ENCODE measurements around the gene SMAD2.
"Not testable (repeated sequence)": the region's sequence is repeated elsewhere in the genome, so short reads cannot be mapped to it uniquely, and the experiment has no call there.

Gene SMAD2

DNA sequence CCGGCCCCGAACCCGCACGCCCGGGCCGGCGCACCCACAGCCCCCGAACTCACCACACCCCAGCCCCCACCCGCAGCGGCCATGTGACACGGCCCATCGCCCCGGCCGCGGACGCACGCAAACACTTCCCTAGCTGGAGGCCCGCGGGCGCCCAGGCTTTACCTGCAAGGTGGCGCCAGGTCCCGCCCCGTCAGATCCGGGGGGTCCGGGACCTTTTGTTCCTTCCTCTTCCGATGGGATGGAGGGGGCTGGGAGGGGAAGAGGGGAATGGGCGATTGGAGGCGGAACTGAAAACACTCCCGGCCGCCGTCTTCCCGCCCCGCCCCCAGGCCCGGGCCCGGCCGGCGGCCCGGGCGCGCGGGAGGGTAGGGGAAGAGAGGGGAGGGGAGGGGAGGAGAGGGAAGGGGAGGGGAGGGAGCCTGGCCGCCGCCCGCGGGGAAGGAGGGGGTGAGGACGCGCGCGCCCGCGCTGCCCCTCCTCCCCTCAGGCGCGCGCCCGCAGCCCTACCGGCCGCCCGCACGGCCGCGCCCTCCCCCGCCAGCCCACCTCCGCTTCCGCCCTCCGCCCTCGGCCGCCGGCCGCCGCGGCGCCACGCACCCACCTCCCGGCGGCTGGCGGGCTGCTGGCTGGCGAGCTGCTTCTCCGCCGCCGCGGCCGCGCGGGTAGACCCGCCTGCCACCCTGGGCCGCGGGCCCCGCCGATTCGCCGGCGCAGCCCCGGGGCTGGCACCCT is at the start of gene SMAD2:
Gene SMAD2, minus strand, starts transcription at position 461 of the 732 bp plus-strand sequence. CDS start 33,903 bp downstream, outside the sequence.
- peak; percentile 90 for DNase-seq

DNA sequence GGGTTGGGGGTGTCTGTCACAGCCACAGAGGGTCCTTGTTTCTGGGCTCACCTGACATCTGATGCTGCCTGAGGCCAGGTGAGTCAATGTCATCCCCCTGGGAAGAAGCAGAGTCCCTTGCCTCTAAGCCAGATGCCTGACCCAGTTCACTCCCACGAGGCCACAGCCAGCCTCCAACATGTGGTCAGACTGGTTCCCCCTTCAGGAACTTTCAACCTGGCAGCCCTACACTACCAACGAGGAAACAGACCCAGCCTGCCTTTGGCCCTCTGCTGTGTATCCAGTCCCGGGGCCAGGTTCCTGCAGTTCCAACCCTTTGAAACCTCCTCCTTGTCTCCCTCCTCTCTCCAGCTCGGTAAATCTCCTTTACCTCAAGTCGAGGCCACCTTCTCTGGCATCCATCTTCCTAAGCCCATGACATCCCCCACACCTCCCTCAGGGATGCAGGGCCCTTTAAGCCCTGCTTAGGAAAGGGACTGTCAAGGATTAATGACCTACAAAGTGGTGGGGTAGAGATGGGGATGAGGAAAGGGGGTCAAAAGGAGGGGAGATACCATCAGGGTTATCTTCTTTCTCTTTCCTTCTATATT is 49.2 kb upstream of the SMAD2 start:
- DNase-seq = no peak

GRCh38 chr18:47978603-47979002 is 48.1 kb upstream of the SMAD2 start:
- DNase-seq = no peak

GRCh38 chr18:47978141-47978540 is 47.7 kb upstream of the SMAD2 start:
- no peak for DNase-seq

DNA sequence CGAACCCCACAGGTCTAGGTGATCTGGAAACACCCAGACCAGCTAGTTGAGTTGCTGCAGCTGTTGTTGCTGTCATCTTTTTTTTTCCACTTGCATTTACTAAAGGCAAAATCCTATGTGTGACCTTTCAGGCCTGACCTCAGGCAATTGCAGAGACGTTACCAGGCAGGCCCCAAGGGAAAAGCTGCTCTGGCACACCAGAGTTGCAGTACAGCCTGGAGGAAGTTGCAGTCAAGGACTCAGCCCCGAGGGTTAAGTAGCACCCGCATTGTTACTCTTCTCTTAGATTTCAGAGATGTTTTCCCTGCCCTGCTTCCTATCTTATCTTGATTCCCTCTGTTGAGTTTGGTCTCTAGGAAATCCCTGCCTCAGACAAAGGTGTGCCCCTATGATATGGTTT is 45.2 kb upstream of the SMAD2 start:
- DNase-seq = no peak

- DNase-seq = no peak
Measured at GRCh38 chr18:47975105-47975504, 44.6 kb upstream of the SMAD2 start.

DNA sequence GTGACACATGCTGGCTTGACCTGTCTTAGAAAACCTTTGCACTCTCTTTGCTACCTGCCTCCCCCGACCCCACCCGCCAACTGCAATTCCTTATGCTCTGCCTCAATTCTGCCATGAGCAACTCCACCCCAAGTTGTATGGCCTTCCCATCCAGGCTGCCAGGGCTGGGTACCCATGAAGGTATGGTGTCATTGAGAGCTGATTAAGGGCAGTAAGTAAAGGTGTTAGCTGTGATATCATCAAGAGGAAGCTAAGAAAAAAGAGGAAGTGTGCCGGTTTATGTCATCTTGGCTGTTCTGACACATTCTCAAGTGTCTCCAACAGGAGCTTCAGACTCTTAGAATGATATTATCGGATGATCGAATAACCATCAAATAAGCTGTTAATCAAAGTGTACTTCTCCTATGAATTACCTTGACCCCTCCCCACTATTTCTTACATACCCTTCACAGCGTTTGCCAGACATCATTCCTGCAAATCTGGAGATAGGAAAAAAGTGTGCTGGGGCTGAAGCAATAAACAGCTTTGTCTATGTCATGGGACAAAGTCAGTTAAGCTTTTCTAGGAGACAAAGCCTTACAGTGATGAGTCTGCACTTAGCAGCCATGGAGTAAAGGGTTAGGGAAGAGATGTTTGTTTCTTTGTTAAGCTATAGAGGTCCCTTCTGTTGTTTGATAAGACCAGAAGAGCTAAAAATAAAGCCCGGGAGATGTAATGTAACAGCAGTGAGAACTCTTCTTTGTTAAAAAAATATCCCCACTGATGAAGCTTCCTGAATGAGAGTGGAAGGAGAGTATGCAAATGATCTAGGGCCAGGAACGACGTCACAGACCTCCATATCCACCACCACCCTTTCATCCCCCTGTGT is 40.4 kb upstream of the SMAD2 start:
- no peak for DNase-seq

DNA sequence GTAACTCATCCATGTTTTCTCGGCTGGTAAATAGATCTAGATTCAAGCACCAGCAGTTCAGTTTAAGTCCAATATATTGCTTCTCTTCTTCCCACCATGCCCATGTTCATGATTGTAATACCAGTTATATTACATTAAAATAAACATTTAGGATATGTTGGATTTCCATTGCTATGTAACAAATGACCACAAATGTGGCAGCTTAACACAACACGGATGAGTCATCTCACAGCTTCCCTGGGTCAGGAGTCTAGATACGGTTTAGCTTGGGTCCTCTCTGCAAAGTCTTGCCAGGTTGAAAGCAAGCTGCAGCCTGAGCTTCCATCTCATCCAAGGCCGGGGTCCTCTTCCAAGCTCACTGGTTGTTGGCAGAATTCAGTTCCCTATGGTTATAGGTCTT is 39.4 kb upstream of the SMAD2 start:
- no peak for DNase-seq

GRCh38 chr18:47968721-47969120 is 38.3 kb upstream of the SMAD2 start:
- DNase-seq = no peak

DNA sequence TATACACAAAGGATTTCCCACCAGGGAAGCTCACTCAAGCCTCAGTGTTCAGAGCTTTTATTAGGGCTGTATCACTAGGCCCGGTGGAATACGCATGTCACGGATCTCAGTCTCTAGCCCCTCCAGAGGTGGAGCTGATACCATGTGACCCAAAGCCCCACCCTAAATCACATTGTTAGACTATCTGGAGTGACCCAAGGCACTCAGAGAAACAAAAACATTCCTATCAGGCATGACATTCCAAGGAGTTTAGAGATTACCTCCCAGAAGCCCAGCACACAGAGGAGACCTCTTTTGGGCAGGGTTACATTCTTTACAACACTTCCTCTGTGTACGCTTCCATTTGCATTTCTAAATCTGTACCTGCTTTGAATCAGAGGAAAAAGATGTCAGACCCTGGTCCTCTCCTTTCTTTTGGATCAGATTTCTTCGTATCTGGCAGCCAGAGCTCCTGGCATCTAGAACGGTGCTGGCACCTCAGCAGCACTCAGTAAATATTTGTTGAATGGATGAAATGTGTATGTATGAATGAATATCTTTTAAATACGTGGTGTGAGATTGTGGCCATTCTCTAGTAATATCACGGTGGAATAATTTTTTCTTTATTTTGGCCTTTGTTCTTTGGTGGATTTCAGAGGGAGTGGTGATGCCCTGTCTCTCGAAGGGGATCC is 37.7 kb upstream of the SMAD2 start:
- DNase-seq = peak; percentile 62

GRCh38 chr18:47964053-47964452 is 33.6 kb upstream of the SMAD2 start:
- no peak for DNase-seq

DNA sequence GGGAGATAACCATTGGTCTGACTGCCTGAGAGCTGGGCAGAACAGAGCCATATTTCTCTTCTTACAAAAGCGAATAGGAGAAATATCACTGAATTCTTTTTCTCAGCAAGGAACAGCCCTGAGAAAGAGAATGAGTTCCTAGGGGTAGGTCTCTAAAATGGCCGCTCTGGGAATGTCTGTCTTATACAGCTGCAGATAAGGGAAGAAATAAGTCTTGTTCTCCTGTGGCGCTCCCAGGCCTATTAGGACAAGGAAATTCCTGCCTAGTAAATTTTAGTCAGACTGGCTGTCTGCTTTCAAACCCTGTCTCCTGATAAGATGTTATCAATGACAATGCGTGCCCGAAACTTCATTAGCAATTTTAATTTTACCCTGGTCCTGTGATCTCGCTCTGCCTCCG is 30.5 kb upstream of the SMAD2 start:
- not testable (repeated sequence) for DNase-seq

GRCh38 chr18:47953471-47953931 is 23.0 kb upstream of the SMAD2 start:
- peak; percentile 70 for DNase-seq

DNA sequence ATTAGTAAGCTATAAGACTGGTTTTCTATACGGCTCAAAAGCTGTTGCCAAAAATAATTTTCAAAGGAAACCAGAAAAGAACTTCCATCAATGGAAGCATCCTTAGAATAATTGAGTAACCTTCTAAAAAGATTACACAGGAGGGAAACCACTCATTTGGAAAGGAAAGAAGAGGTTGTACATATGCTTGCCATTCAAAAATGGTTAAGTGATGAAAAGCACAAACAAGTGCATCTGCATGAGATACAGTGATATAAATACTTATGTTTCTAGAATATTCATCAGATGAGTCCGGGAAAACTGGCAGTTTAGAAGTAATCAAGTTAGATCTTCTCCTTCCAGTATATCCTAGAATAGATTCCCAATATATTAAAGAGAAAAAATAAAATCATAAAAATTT is 20.1 kb upstream of the SMAD2 start:
- no peak for DNase-seq

- no peak for DNase-seq
Measured at GRCh38 chr18:47949202-47949601, 18.7 kb upstream of the SMAD2 start.

DNA sequence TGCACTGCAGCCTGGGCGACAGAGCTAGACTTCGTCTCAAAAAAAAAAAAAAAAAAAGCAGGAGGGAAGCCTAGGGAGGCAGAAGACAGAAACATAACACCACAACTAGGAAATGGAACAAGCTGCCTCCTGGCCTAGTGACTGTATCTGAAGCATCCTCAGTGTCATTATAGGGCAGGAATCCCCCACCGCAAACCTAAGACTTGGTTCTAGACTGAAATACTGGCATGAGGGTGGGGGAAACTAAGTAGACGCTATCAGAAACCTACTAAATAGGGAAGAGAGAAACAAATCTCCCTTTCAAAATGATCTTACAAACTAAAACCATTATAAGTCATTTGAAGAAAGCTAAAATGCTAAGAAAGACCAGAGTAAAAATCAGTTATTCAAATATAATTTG is 16.4 kb upstream of the SMAD2 start:
- DNase-seq = no peak

DNA sequence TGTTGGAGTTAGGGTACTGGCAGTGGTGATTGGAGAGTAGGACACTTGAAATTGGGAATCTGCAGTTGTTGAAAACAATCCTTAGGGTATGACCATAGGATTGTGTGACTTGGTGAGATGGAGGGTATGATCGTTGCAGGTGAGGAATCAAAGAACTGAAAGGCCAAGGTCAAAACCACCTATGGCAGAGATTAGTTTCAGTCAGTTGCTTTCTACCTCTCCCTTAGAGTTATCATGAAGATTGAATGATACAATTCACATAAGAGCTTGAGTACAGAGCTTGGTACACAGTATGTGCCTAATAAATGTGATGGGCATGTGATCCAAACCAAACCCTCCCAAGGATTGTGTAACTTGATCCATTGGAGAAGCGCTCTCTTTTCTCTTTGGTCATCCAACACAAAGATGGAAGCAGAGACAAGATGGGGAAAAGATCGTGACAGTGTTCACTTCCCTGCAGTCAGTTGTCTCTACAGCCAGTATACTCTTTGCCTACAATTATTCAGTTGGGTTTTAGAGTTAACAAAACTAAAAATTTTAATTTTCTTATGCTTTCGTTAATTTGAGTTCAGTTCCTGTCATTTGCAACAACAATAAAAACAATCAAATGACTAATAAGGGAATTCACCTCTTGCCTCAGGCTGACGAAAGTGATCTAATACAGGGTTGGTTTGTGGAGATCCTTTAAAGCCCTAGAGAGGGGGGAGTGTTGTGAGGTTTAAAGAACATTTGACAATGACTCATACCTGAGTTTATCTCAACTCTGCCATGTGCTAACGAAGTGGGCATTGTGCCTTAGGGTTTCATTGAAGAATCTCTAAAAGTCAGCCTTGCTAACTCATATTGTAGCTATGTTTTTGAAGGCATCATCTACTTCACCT is 14.8 kb upstream of the SMAD2 start:
- DNase-seq = no peak

- DNase-seq = no peak
Measured at GRCh38 chr18:47936952-47937351, 6.5 kb upstream of the SMAD2 start.

- DNase-seq = peak; percentile 84
Measured at GRCh38 chr18:47935321-47936055, 5.0 kb upstream of the SMAD2 start.

DNA sequence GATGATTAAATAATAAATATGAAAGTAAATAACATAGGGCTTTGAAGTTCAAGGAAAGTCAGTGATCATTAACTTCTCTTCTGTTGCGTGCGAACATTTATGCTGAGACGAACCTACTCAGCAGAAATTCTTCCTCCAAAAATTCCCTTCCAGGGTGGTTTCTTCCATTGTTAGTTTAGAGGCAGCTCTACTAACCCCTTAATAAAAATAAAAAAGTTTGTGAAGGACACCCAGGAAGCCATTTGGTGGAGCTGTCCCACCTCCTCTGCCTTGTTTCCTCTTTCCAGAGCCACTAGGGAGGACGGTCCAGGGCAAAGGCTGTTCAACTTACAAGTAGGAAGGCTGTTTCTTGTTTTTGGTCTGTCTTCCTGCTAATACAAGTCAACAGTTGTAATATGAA is 2.1 kb upstream of the SMAD2 start:
- no peak for DNase-seq

- no peak for DNase-seq
Measured at GRCh38 chr18:47932190-47932589, 1.7 kb upstream of the SMAD2 start.
